GM10266 (cell line): ENCODE data around the gene FHIT.

Experiments
- DNase-seq: peaks from one replicate; pipeline ENCODE4 v3.0.0; 2012; ENCODE audit errors: extremely low spot score
- CTCF ChIP-seq: IDR thresholded peaks from 2 replicates; pipeline ENCODE4 v1.5.1; 2012; ENCODE audit warnings: mild to moderate bottlenecking, low read depth; ENCODE audit not compliant: control insufficient read depth, insufficient read depth; ENCODE audit errors: missing control alignments

FHIT gene

GRCh38 chr3:60366486-60366885, 884.8 kb downstream of the FHIT start:
- DNase-seq = no peak
- TF ChIP-seq CTCF = no peak

- TF ChIP-seq CTCF = no peak
- peak; percentile 24 for DNase-seq
Observed at GRCh38 chr3:60365360-60365759, 885.9 kb downstream of the FHIT start.

GRCh38 chr3:60364475-60364874, 886.8 kb downstream of the FHIT start:
- TF ChIP-seq CTCF = no peak
- DNase-seq = no peak

- DNase-seq = peak; percentile 4
- no peak for TF ChIP-seq CTCF
Observed at GRCh38 chr3:60363817-60364216, 887.4 kb downstream of the FHIT start.

GRCh38 chr3:60355825-60356224, 895.4 kb downstream of the FHIT start:
- TF ChIP-seq CTCF = no peak
- DNase-seq = no peak

- no peak for TF ChIP-seq CTCF
- DNase-seq = no peak
Observed at GRCh38 chr3:60351481-60351880, 899.8 kb downstream of the FHIT start.

GRCh38 chr3:60344340-60344739, 906.9 kb downstream of the FHIT start:
- no peak for TF ChIP-seq CTCF
- no peak for DNase-seq
